ENCODE results near the gene LSR.
"Not testable (repeated sequence)": the region's sequence is repeated elsewhere in the genome, so short reads cannot be mapped to it uniquely, and the experiment has no call there.

Gene LSR

GRCh38 chr19:35286101-35286500, 37.3 kb downstream of the LSR start:
- DNase-seq (ENCODE audit: low read depth): not testable (repeated sequence)

DNA sequence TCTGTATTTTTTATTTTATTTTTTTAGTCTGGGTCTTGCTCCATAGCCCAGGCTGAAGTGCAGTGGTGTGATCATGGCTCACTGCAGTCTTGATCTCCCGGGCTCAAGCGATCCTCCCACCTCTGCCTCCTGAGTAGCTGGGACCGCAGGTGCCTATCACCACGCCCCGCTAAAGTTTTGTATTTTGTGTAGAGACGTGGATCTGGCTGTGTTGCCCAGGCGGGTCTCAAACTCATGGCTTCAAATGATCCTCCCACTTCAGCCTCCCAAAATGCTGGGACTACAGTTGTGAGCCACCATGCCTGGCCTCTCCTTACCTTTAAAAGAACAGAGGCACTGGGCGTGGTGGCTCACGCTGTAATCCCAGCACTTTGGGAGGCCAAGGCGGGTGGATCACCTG, 38.9 kb downstream of the LSR start:
- DNase-seq (ENCODE audit: low read depth): no peak

- no peak for DNase-seq (ENCODE audit: low read depth)
Observed at GRCh38 chr19:35288331-35288730, 39.5 kb downstream of the LSR start.

- no peak for DNase-seq (ENCODE audit: low read depth)
Observed at GRCh38 chr19:35288906-35289305, 40.1 kb downstream of the LSR start.

DNA sequence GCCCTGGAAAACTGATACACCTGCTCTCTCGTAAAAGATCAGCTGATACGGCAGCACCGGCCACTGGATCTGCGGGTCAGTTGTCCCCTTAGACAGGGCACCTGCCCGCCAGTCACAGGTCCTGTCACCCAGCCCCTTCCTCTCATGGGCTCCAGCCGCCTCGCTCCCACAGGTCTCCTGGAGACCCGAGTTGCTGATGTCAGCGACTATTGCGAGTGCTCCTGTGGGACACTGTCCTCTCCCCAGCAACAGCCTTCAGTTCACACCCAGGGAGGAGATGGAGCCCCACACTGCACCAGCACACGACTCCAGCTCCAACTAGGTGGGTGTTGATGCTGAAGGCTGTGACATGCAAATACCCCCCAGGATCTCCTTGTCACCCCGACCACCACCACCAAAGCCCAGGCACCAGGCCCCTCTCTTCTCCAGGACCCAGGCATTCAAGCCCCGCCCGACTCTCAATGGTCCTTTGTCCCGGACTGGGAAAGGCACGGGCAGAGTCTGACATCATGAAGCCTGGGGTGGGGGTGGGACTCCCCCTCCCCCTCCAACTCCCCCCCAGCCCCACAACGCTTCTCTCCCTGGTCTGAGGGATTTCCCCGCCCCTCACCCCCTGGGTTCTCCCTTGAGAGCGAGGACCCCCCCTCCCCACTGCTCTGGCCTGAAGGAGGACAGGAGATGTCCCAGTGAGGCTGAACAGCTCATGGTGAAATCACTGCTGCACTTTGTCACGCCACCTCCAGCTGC, 41.8 kb downstream of the LSR start:
- no peak for DNase-seq (ENCODE audit: low read depth)

DNA sequence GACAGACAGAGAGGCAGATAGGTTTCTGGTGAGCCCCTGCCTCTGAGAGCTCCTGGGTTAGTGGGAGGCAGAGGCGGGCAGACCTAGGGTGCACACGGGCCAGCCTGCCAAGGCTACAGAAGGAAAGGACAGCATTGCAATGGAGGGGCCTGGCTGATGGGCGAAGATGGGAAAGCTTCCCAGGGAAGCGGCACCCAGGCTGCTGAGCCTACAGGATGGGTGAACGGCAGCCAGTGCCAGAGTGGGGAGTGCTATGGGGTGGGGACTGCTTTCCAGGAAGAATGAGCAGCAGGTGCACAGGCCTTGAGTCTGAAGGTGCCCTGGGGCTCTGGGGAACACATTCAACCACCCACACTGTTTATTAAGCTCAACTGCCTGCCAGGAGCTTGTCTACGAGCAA, 42.5 kb downstream of the LSR start:
- DNase-seq (ENCODE audit: low read depth): no peak

DNA sequence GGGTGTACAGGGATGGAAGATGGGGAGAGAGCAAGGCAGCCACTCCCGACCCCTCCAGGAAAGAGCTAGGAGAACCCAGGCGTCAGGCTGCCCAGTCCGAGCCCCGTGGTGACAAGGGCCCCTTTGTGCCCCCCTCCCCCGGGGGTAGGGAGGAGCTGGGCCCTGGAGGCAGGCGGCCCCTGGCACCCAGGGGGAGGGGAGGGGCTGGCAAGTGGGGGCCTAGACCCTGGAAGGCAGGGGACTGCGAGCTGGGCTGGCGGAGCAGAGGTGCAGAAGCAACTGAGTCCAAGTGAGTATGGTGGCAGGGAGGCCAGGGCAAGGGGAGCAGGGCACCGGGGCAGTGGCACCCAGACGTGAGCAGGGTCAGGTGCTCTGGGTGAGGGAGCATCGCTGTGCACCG, 43.1 kb downstream of the LSR start, which contains the start of gene MAG:
TSS of gene MAG (plus strand) at position 246 of the 400 bp plus-strand sequence. CDS start 3,248 bp downstream, outside the sequence.
- DNase-seq (ENCODE audit: low read depth): no peak

DNA sequence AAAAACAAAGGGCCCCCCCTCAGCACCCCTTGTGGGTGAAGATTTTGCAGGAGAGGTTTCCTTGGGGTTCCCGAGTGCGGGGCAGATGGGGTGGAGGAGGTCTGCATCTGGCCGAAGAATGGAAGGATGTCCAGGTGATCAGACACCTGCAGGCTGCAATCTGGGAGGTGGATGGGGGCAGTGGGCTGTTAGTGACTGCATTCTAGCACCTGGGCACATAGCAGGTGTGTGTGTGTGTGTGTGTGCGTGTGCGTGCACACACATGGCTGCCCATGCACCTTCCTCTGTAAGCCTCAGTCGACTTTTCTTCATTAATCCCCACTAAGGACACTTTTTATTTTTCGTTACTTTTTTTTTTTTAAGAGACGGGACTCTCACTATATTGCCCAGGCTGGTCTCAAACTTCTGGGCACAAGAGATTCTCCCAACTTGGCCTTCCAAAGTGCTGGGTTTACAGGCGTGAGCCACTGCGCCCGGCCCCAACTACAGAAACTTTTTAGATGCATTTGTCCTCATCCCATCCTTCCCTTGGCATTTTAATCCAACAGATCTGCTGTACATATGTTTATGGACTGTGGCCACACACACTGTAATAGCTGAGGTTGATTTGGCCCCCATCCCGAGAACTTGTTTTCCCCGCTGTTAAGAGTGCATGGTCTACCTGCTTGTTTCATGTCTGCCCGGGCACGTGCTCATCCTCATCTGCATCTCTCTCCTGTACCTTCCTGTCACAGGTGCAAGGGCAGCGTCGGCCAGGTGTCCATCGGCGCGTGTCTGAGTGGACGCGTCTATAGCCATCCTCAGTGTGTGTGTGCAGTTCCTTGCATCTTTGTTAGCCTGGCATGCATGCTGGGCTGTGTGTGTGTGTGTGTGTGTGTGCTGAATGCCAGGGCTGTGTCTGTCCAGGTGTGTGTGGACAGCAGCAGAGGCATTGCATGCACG, 43.9 kb downstream of the LSR start:
- DNase-seq (ENCODE audit: low read depth): no peak

DNA sequence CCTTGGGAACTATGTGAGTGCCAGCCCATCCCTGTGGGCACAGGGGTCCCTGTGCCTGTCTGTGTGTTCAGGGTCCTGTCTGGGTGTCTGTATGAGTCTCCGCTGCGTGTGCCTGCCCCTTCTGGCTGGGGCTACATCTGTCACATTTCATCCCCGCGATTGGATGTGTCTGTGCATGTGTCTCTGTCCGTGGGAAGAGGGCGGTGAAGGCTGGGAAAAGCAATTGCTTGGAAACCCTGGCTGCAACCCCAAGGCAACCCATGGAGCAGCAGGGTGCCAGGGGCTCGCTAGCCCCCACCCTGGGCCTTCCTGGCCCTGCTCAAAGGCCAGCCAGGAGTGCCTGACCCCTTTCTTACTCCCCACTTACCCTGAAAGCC, 44.5 kb downstream of the LSR start:
- DNase-seq (ENCODE audit: low read depth): no peak

GRCh38 chr19:35293808-35294207, 45.0 kb downstream of the LSR start:
- DNase-seq (ENCODE audit: low read depth): no peak

GRCh38 chr19:35294328-35294727, 45.5 kb downstream of the LSR start:
- no peak for DNase-seq (ENCODE audit: low read depth)

- no peak for DNase-seq (ENCODE audit: low read depth)
Observed at GRCh38 chr19:35294859-35295791, 46.3 kb downstream of the LSR start.

- no peak for DNase-seq (ENCODE audit: low read depth)
Observed at GRCh38 chr19:35295792-35296462, 47.1 kb downstream of the LSR start.

DNA sequence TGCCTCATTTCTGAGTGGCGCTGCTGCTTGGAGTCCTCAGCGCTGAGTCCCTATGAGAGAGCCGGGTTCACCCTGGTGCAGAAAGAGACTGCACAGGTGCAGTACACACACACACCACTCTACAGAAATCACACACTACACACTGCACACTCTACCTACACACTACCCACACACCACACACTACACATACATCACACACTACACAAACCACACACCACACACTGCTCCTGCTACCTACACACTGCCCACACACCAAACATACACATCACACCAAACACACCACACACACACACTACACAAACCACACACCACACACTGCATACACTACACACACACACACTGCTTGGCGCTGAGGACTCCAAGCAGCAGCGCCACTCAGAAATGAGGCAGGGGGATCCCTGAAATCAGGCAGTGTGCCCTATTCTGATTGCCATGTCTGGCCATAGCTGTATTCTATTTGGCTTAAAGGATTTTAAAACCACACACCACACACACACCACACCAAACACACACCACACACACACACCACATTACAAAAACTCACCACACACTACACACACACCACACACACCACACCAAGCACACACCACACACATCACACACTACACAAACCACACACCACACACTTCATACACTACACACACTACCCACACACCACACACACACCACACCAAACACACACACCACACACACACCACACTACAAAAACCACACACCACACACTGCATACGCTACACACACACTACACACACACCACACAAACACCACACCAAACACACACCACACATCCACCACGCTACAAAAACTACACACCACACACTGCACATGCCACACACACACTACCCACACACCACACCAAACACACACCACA, 48.1 kb downstream of the LSR start:
- DNase-seq (ENCODE audit: low read depth): no peak

DNA sequence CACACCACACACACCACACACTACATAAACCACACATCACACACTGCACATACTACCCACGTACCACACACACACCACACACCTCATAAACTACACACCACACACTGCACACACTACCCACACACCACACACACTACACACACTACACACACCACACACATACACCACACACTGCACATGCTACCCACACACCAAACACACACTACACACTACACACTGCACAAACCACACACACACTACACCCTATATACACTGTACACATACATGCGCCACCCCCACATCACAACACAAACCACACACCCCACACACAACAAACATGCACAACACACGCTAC, 48.7 kb downstream of the LSR start:
- no peak for DNase-seq (ENCODE audit: low read depth)

DNA sequence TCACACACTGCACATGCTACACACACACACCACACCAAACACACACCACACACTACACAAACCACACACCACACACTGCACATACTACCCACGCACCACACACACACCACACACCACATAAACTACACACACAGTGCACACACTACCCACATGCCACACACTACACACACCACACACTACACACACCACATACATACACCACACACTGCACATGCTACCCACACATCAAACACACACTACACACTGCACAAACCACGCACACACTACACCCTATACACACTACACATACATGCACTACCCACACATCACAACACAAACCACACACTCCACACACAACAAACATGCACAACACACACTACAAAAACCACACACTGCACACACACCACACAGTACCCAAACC, 49.1 kb downstream of the LSR start:
- no peak for DNase-seq (ENCODE audit: low read depth)

- DNase-seq (ENCODE audit: low read depth): no peak
Observed at GRCh38 chr19:35298561-35298972, 49.8 kb downstream of the LSR start.

GRCh38 chr19:35299523-35300338, 50.9 kb downstream of the LSR start:
- DNase-seq (ENCODE audit: low read depth): no peak

- no peak for DNase-seq (ENCODE audit: low read depth)
Observed at GRCh38 chr19:35300339-35300649, 51.5 kb downstream of the LSR start.

DNA sequence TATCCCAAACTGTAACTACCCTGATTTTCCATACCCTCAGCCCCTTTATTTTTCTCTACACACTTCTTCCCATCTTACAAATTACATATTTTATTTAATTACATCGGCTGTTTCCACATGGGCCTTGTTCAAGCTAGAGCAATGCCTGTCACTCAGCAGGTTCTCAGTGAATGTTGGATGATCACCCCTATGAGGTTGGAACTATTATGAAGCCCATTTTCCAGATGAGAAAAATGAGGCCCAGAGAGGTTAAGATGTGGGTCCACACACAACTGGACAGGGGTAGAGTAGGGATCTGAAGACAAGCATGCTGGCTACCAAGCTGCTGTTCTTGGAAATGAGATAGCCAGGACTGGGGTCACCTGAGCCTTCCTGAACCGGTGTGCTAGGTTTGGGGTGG, 53.2 kb downstream of the LSR start:
- DNase-seq (ENCODE audit: low read depth): no peak
